ENCODE results near the gene PCID2. TPM values are rescaled to one million over a fixed set of nuclear protein-coding genes. Genes with fewer than 3 reads are reported as not detected.

Gene PCID2
- total RNA-seq, 1 donor from 2014 or later, result 59.7 TPM

GRCh38 chr13:113149711-113150549 is 58.5 kb downstream of the PCID2 start:
- DNase-seq (ENCODE audit: extremely low spot score, unreplicated experiment), result peak; percentile 61
- Mint-ChIP-seq H3K9me3 (no peaks in the 10 kb centered on the region), H3K4me3 (no peak overlapping the region)

GRCh38 chr13:113148940-113149503 is 59.4 kb downstream of the PCID2 start:
- Mint-ChIP-seq H3K4me3 (no peak overlapping the region), H3K27ac (no peak overlapping the region)

More at GRCh38 chr13:113149711-113150549, 58.5 kb downstream of the PCID2 start:
- no peaks in the 10 kb centered on the region for H3K36me3 Mint-ChIP-seq
- H3K27ac Mint-ChIP-seq, result no peak overlapping the region
- TF ChIP-seq CTCF (conservative IDR thresholded peaks at IDR 0.05), result no peak
- peaks cover 11% of the 10 kb centered on the region for H3K27me3 Mint-ChIP-seq
- peaks cover 9% of the 10 kb centered on the region for H3K4me1 Mint-ChIP-seq (ENCODE audit: unreplicated experiment)

DNA sequence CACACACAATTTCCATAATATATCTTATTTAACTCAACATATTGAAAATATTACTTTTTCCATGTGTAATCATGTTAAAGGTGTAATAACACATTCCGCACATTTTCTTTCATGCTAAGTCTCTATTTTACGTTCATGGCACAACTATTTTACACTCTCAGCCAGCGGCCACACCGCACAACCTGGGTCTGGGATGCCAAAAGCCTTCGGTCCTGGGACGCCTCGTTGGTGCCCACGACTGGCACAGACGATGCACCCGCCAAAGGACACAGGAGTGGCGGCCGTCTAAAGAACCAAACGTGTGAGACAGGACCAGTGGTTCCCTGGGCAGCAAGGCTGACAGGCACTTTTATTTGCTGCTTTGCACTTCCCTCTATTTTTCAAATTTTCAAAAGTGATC is 60.1 kb downstream of the PCID2 start:
- no peak for TF ChIP-seq CTCF (conservative IDR thresholded peaks at IDR 0.05)
- no peak overlapping the region for H3K4me3 Mint-ChIP-seq
- no peak overlapping the region for H3K27ac Mint-ChIP-seq
- no peaks in the 10 kb centered on the region for H3K36me3 Mint-ChIP-seq
- DNase-seq (ENCODE audit: extremely low spot score, unreplicated experiment), result peak; percentile 56
- H3K4me1 Mint-ChIP-seq (ENCODE audit: unreplicated experiment), result peaks cover 9% of the 10 kb centered on the region
- H3K27me3 Mint-ChIP-seq, result peaks cover 11% of the 10 kb centered on the region
- H3K9me3 Mint-ChIP-seq, result no peaks in the 10 kb centered on the region

More at GRCh38 chr13:113148940-113149503, 59.4 kb downstream of the PCID2 start:
- TF ChIP-seq CTCF (conservative IDR thresholded peaks at IDR 0.05), result no peak
- Mint-ChIP-seq H3K4me1 (ENCODE audit: unreplicated experiment) (peaks cover 9% of the 10 kb centered on the region), H3K9me3 (no peaks in the 10 kb centered on the region), H3K36me3 (no peaks in the 10 kb centered on the region), H3K27me3 (peaks cover 11% of the 10 kb centered on the region)
- DNase-seq (ENCODE audit: extremely low spot score, unreplicated experiment), result peak; percentile 63

- H3K27me3 Mint-ChIP-seq, result peaks cover 5% of the 10 kb centered on the region
- H3K4me1 Mint-ChIP-seq (ENCODE audit: unreplicated experiment), result peaks cover 2% of the 10 kb centered on the region
- no peak for TF ChIP-seq CTCF (conservative IDR thresholded peaks at IDR 0.05)
- H3K27ac Mint-ChIP-seq, result no peak overlapping the region
- H3K9me3 Mint-ChIP-seq, result no peaks in the 10 kb centered on the region
- no peaks in the 10 kb centered on the region for H3K36me3 Mint-ChIP-seq
- H3K4me3 Mint-ChIP-seq, result no peak overlapping the region
- peak; percentile 49 for DNase-seq (ENCODE audit: extremely low spot score, unreplicated experiment)
Measured at GRCh38 chr13:113147206-113147605, 61.3 kb downstream of the PCID2 start.

DNA sequence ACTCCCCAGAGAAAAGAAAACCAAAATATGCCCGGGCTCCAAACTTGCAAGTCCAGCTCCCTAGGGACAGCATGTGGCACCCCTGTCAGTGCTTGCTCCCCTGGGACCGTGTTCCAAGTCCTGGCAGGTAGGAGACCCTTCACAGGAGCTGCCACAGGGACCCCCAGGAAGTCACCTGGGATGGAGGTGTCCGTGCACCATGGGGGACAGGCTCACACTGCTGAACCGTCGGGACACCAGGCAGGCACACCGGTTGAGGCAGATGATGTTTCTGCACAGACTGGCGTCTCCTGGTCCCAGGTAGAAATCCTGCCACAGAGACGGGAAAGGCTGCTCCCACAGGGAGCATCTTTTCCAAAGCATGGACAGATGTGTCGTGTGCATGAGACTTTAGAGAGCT is 61.7 kb downstream of the PCID2 start:
- no peak overlapping the region for H3K27ac Mint-ChIP-seq
- no peak overlapping the region for H3K4me3 Mint-ChIP-seq
- TF ChIP-seq CTCF (conservative IDR thresholded peaks at IDR 0.05), result no peak
- peaks cover 3% of the 10 kb centered on the region for H3K27me3 Mint-ChIP-seq
- no peaks in the 10 kb centered on the region for H3K4me1 Mint-ChIP-seq (ENCODE audit: unreplicated experiment)
- peak; percentile 62 for DNase-seq (ENCODE audit: extremely low spot score, unreplicated experiment)
- H3K9me3 Mint-ChIP-seq, result no peaks in the 10 kb centered on the region
- H3K36me3 Mint-ChIP-seq, result no peaks in the 10 kb centered on the region

Measured in type B pancreatic cell (in vitro differentiated cells).